NCI-H2081 (cell line): Measurements from ENCODE around the gene COX5A.
A peak's percentile ranks its signal among the peaks of the same experiment; 100 is the strongest.
"Not testable (repeated sequence)": the region's sequence is repeated elsewhere in the genome, so short reads cannot be mapped to it uniquely, and the experiment has no call there.

Experiments used
- DNase-seq, 2 experiments: peaks; one replicate each; lab custom pipeline; 2025; lab: John Stamatoyannopoulos, UW

The COX5A gene

GRCh38 chr15:74901612-74902063, 36.2 kb downstream of the COX5A start:
- DNase-seq = peak in 1 of 2 experiments; percentile 12

GRCh38 chr15:74897300-74897701, 40.6 kb downstream of the COX5A start:
- DNase-seq = no peak

- DNase-seq = no peak
Observed at GRCh38 chr15:74896316-74896715, 41.6 kb downstream of the COX5A start.

- DNase-seq = no peak
Observed at GRCh38 chr15:74895830-74896229, 42.0 kb downstream of the COX5A start.

GRCh38 chr15:74894383-74894782, 43.5 kb downstream of the COX5A start:
- not testable (repeated sequence) for DNase-seq

- no peak for DNase-seq
Observed at GRCh38 chr15:74893627-74894026, 44.2 kb downstream of the COX5A start.

- no peak for DNase-seq
Observed at GRCh38 chr15:74892931-74893330, 44.9 kb downstream of the COX5A start.

GRCh38 chr15:74892313-74892712, 45.6 kb downstream of the COX5A start:
- peak in 1 of 2 experiments; percentile 12 for DNase-seq

GRCh38 chr15:74891469-74891868, 46.4 kb downstream of the COX5A start:
- DNase-seq = no peak

GRCh38 chr15:74890665-74890960, 47.3 kb downstream of the COX5A start:
- DNase-seq = no peak

GRCh38 chr15:74889883-74890664, 47.8 kb downstream of the COX5A start, which contains the start of gene MPI:
Gene MPI, plus strand, starts transcription at chr15:74890042. Its CDS starts 32 bp downstream, at chr15:74890074.
- DNase-seq = peak; percentile 79 to 82

- peak in 1 of 2 experiments; percentile 11 for DNase-seq
Observed at GRCh38 chr15:74889390-74889882, 48.4 kb downstream of the COX5A start.

- no peak for DNase-seq
Observed at GRCh38 chr15:74888716-74889115, 49.2 kb downstream of the COX5A start.

- not testable (repeated sequence) for DNase-seq
Observed at GRCh38 chr15:74887537-74888193, 50.2 kb downstream of the COX5A start.

- DNase-seq = no peak
Observed at GRCh38 chr15:74885461-74885860, 52.4 kb downstream of the COX5A start.

GRCh38 chr15:74884428-74885223, 53.2 kb downstream of the COX5A start:
- DNase-seq = no peak

- no peak for DNase-seq
Observed at GRCh38 chr15:74882528-74882927, 55.3 kb downstream of the COX5A start.

GRCh38 chr15:74878273-74878672, 59.6 kb downstream of the COX5A start:
- DNase-seq = no peak

GRCh38 chr15:74873756-74874424, 64.0 kb downstream of the COX5A start:
- DNase-seq = peak in 1 of 2 experiments; percentile 21

GRCh38 chr15:74873036-74873755, 64.7 kb downstream of the COX5A start, which contains the start of gene SCAMP2:
Gene SCAMP2, minus strand, starts transcription at chr15:74873365. Its CDS starts 110 bp downstream, at chr15:74873255.
- DNase-seq = peak; percentile 91 to 92

- DNase-seq = no peak
Observed at GRCh38 chr15:74872702-74873035, 65.2 kb downstream of the COX5A start.
